Kidney epithelial cell (primary cell): Measurements from ENCODE around the gene PIK3CD. TPM values are rescaled to one million over a fixed set of nuclear protein-coding genes. Genes with fewer than 3 reads are reported as not detected.

ENCODE experiments used
- DNase-seq: peaks from one replicate; pipeline ENCODE4 v3.0.0-alpha.2; 2010; ENCODE audit warnings: low read depth
- H3K27me3 ChIP-seq: 2 replicates; pipeline ENCODE4 v1.6.0; 2011; ENCODE audit warnings: low read length; ENCODE audit not compliant: control insufficient read depth, insufficient read depth
- H3K36me3 ChIP-seq: 2 replicates; pipeline ENCODE4 v1.5.1; 2011; ENCODE audit warnings: low read length; ENCODE audit not compliant: control insufficient read depth, insufficient read depth
- H3K4me3 ChIP-seq: 2 replicates; pipeline ENCODE4 v1.5.1; 2011; ENCODE audit warnings: low read depth, mild to moderate bottlenecking, control low read depth, low read length
- CTCF ChIP-seq: IDR thresholded peaks from 2 replicates; pipeline ENCODE4 v1.5.1; 2011; ENCODE audit warnings: mild to moderate bottlenecking, moderate library complexity, low read length, control low read depth, inconsistent platforms; ENCODE audit not compliant: insufficient read depth, poor library complexity, severe bottlenecking
- total RNA-seq: library from RNA; depleted of rRNA; stranded (reverse); fragments of >200 nt; gene quantifications from 2 replicates; pipeline ENCODE4 v1.2.3, GENCODE V29; 2015

PIK3CD gene
- total RNA-seq, 1 donor from 2014 or later: 40.7 TPM

- H3K4me3 ChIP-seq: no peak overlapping the region
- DNase-seq: no peak
- no peaks in the 10 kb centered on the region for H3K27me3 ChIP-seq
- peaks cover 5% of the 10 kb centered on the region for H3K36me3 ChIP-seq
- TF ChIP-seq CTCF: no peak
These were observed 80.0 kb downstream of the PIK3CD start for GRCh38 chr1:9731561-9731960.

- no peak for DNase-seq
- Histone ChIP-seq H3K4me3 (no peak overlapping the region), H3K27me3 (no peaks in the 10 kb centered on the region), H3K36me3 (peaks cover 5% of the 10 kb centered on the region)
- TF ChIP-seq CTCF: no peak
These were observed 80.8 kb downstream of the PIK3CD start for GRCh38 chr1:9732123-9732971.

- no peak for DNase-seq
- TF ChIP-seq CTCF: no peak
- Histone ChIP-seq H3K27me3 (no peaks in the 10 kb centered on the region), H3K36me3 (peaks cover 5% of the 10 kb centered on the region), H3K4me3 (no peak overlapping the region)
These were observed 81.7 kb downstream of the PIK3CD start for GRCh38 chr1:9733160-9733789.

GRCh38 chr1:9735800-9736199 is 84.3 kb downstream of the PIK3CD start:
- DNase-seq: no peak
- no peaks in the 10 kb centered on the region for H3K27me3 ChIP-seq
- peaks cover 5% of the 10 kb centered on the region for H3K36me3 ChIP-seq
- no peak for TF ChIP-seq CTCF
- no peak overlapping the region for H3K4me3 ChIP-seq

- H3K4me3 ChIP-seq: no peak overlapping the region
- H3K36me3 ChIP-seq: peaks cover 5% of the 10 kb centered on the region
- no peak for DNase-seq
- no peak for TF ChIP-seq CTCF
- H3K27me3 ChIP-seq: no peaks in the 10 kb centered on the region
These were observed 84.7 kb downstream of the PIK3CD start for GRCh38 chr1:9736241-9736640.
